OCI-LY7 (cell line): ENCODE measurements around the gene GP1BB. TPM values are rescaled to one million over a fixed set of nuclear protein-coding genes. Genes with fewer than 3 reads are reported as not detected.
A peak's percentile ranks its signal among the peaks of the same experiment; 100 is the strongest.

Source experiments
- BruUV-seq: library from RNA; stranded (reverse); fragments of 400-500 nt; replicated peaks from 2 replicates; lab custom pipeline; 2021; lab: Mats Ljungman, UMichigan
- CTCF ChIA-PET: fragments of 300-600 bp; sonication (Branson Sonifier 250); formaldehyde crosslinking; loops from one replicate; lab custom pipeline; 2022; ENCODE audit warnings: antibody characterized with exemption; ENCODE audit not compliant: unreplicated experiment; lab: Charles Lee
- POLR2A ChIA-PET: fragments of 300-600 bp; sonication (Branson Sonifier 250); formaldehyde crosslinking; loops from one replicate; lab custom pipeline; 2022; ENCODE audit warnings: antibody characterized with exemption; lab: Charles Lee
- DNase-seq: peaks from one replicate; pipeline ENCODE4 v3.0.0-alpha.2; 2015; ENCODE audit warnings: low spot score
- H2AFZ ChIP-seq: fragments of 200-600 bp; sonication (generic), shearing (Covaris generic); 2 replicates; pipeline ENCODE4 v1.6.1; 2014; ENCODE audit warnings: mild to moderate bottlenecking, antibody characterized with exemption, low read length, moderate library complexity
- H3K27ac ChIP-seq: fragments of 200-600 bp; sonication (generic); 2 replicates; pipeline ENCODE4 v1.5.1; 2014; ENCODE audit warnings: mixed run types, low read depth, mild to moderate bottlenecking, moderate library complexity, low read length, inconsistent platforms; ENCODE audit not compliant: poor library complexity, severe bottlenecking
- H3K36me3 ChIP-seq: fragments of 200-600 bp; sonication (generic); 2 replicates; pipeline ENCODE4 v1.6.1; 2014; ENCODE audit warnings: mild to moderate bottlenecking, antibody characterized with exemption, low read length, moderate library complexity, mixed read lengths; ENCODE audit not compliant: insufficient read depth
- H3K4me1 ChIP-seq: fragments of 200-600 bp; sonication (generic); 2 replicates; pipeline ENCODE4 v1.5.1; 2014; ENCODE audit warnings: mild to moderate bottlenecking, low read length; ENCODE audit not compliant: insufficient read depth, poor library complexity, severe bottlenecking
- H3K4me2 ChIP-seq: fragments of 200-600 bp; sonication (generic); 2 replicates; pipeline ENCODE4 v1.6.1; 2014; ENCODE audit warnings: mild to moderate bottlenecking, low read length
- H3K4me3 ChIP-seq: fragments of 200-600 bp; sonication (generic); 2 replicates; pipeline ENCODE4 v1.5.1; 2014; ENCODE audit warnings: mild to moderate bottlenecking, low read depth, low read length; ENCODE audit not compliant: poor library complexity, severe bottlenecking
- H3K79me2 ChIP-seq: fragments of 200-600 bp; sonication (generic); 2 replicates; pipeline ENCODE4 v1.6.1; 2016; ENCODE audit warnings: low read depth, mild to moderate bottlenecking, low read length, moderate library complexity, mixed read lengths; ENCODE audit not compliant: insufficient read depth
- H3K9me2 ChIP-seq: fragments of 200-600 bp; sonication (generic); 2 replicates; pipeline ENCODE4 v1.6.1; 2016; ENCODE audit warnings: mild to moderate bottlenecking, low read length, mixed read lengths; ENCODE audit not compliant: insufficient read depth
- H3K9me3 ChIP-seq: fragments of 200-600 bp; sonication (generic); 2 replicates; pipeline ENCODE4 v1.6.1; 2014; ENCODE audit warnings: mild to moderate bottlenecking, mixed run types, low read length, mixed read lengths
- H4K20me1 ChIP-seq: fragments of 200-600 bp; sonication (generic); 2 replicates; pipeline ENCODE4 v1.6.1; 2014; ENCODE audit warnings: mild to moderate bottlenecking, antibody characterized with exemption, low read length, moderate library complexity, mixed read lengths; ENCODE audit not compliant: insufficient read depth
- CTCF ChIP-seq: fragments of 200-600 bp; sonication (generic); conservative IDR thresholded peaks from 2 replicates; pipeline ENCODE4 v1.5.1; 2014; ENCODE audit warnings: mild to moderate bottlenecking, antibody characterized with exemption, low read length, moderate library complexity, mixed read lengths
- EZH2phosphoT487 ChIP-seq: fragments of 200-600 bp; sonication (generic); IDR thresholded peaks from 2 replicates; pipeline ENCODE4 v1.6.1; 2018; ENCODE audit warnings: low read depth, borderline replicate concordance, mild to moderate bottlenecking, mixed run types, antibody characterized with exemption, low read length, moderate library complexity, mixed read lengths
- intact Hi-C: fragments of 100-400 bp; cut with micrococcal nuclease; formaldehyde crosslinking; loops from one replicate; pipeline ENCODE4 v1.10.0; 2022; ENCODE audit not compliant: unreplicated experiment
- total RNA-seq, 2 experiments: library from RNA; depleted of rRNA in 1 of 2; stranded (reverse); fragments of >200 nt in 1 of 2; shearing (Covaris generic) in 1 of 2; gene quantifications; 2 replicates each; pipeline ENCODE4 v1.2.3, GENCODE V29; 2014 to 2022

The GP1BB gene
- total RNA-seq, 2 experiments from 2014 or later: not detected

DNA sequence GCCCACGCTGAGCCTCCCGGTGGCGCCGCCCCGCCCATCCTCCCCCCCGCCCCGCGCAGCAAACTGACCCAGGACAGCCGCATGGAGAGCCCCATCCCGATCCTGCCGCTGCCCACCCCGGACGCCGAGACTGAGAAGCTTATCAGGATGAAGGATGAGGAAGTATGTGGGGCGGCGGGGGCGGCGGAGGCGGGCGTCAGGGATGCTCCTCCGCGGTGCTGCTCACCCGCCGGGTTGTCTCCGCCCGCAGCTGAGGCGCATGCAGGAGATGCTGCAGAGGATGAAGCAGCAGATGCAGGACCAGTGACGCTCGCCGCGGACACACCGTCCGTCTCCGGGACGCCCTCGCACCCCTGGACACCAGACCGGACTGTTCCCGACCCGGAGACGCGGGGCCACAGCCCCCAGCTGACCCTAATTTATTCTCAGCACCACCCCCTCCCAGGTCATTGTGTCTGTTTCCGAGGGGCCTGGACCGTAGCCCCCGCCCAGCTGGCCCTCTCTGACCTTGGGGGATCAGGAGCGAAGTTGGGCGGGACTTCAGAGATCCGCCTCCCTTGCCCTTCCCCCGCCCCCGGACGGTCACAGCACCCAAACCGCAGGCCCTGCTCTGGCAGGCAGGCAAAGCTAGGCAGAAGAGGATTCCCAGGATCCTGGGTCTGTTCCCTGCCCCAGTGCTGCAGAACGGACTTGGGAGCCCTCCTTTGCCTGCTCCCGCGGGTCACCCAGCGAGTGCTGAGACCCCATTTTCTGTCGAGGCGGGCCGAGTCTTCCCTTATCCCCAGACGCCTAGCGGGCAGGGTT is 959 bp upstream of the GP1BB start:
- Histone ChIP-seq H3K4me2 (no peak overlapping the region), H3K4me3 (no peak overlapping the region), H2AFZ (no peak overlapping the region), H3K9me2 (no peaks in the 10 kb centered on the region), H3K9me3 (no peaks in the 10 kb centered on the region), H3K79me2 (no peaks in the 10 kb centered on the region), H4K20me1 (no peaks in the 10 kb centered on the region), H3K27ac (no peak overlapping the region), H3K4me1 (no peaks in the 10 kb centered on the region), H3K36me3 (no peaks in the 10 kb centered on the region)
- ChIA-PET CTCF (no interaction called here), POLR2A (no interaction called here)
- TF ChIP-seq EZH2phosphoT487: no peak
- no peak for TF ChIP-seq CTCF
- BruUV-seq: no TSS peak
- DNase-seq: no peak
- intact Hi-C loops: no loop called here

DNA sequence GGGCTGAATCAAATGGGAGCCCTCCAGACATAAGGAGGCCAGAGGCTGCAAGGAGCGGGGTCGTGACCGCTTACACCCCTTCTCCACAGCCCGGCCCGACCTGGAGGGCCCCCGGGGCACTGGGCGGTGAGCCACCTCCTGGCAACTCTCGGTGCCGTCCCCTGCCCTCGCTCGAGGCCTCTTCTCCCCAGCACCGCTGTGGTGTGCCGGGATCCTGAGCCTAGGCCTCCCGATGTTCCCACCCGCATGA is 432 bp upstream of the GP1BB start:
- H3K4me3 ChIP-seq: no peak overlapping the region
- TF ChIP-seq CTCF (no peak), EZH2phosphoT487 (no peak)

GRCh38 chr22:19723983-19724827 is 866 bp downstream of the GP1BB start:
- no peaks in the 10 kb centered on the region for H3K79me2 ChIP-seq
- intact Hi-C loops: no loop called here
- TF ChIP-seq EZH2phosphoT487: no peak
- TF ChIP-seq CTCF: 0 out of 2 replicates have a peak, but pooled peaks have one; percentile 28
- H3K27ac ChIP-seq: no peak overlapping the region
- H3K9me2 ChIP-seq: no peaks in the 10 kb centered on the region
- DNase-seq: peak; percentile 28
- no peaks in the 10 kb centered on the region for H3K36me3 ChIP-seq
- BruUV-seq: no TSS peak
- no peaks in the 10 kb centered on the region for H3K4me1 ChIP-seq
- ChIA-PET CTCF (no interaction called here), POLR2A (no interaction called here)
- no peaks in the 10 kb centered on the region for H3K9me3 ChIP-seq
- no peak overlapping the region for H3K4me2 ChIP-seq
- H3K4me3 ChIP-seq: no peak overlapping the region
- H4K20me1 ChIP-seq: no peaks in the 10 kb centered on the region
- H2AFZ ChIP-seq: no peak overlapping the region

More for the DNA sequence above, 432 bp upstream of the GP1BB start:
- Histone ChIP-seq H2AFZ (no peak overlapping the region), H3K27ac (no peak overlapping the region), H3K4me1 (no peaks in the 10 kb centered on the region), H4K20me1 (no peaks in the 10 kb centered on the region), H3K79me2 (no peaks in the 10 kb centered on the region), H3K9me2 (no peaks in the 10 kb centered on the region), H3K9me3 (no peaks in the 10 kb centered on the region), H3K4me2 (no peak overlapping the region), H3K36me3 (no peaks in the 10 kb centered on the region)
- BruUV-seq: no TSS peak
- CTCF ChIA-PET: no interaction called here
- POLR2A ChIA-PET: no interaction called here
- intact Hi-C loops: no loop called here
- DNase-seq: no peak
